Lower leg skin (tissue), 3 donors: ENCODE results near the gene SFI1.

ENCODE experiments used
- CTCF ChIP-seq, 3 donors: fragments of 450-650 bp; IDR thresholded peaks; one replicate each; pipeline ENCODE4 v1.5.1; 2016; ENCODE audit warnings: antibody characterized with exemption in 3 of 3, mild to moderate bottlenecking in 3 of 3, moderate library complexity in 2 of 3
- POLR2A ChIP-seq, 2 donors: fragments of 450-650 bp; IDR thresholded peaks; one replicate each; pipeline ENCODE4 v1.6.1; 2016 to 2017; ENCODE audit warnings: antibody characterized with exemption in 2 of 2, mild to moderate bottlenecking in 1 of 2, moderate library complexity in 1 of 2

DNA sequence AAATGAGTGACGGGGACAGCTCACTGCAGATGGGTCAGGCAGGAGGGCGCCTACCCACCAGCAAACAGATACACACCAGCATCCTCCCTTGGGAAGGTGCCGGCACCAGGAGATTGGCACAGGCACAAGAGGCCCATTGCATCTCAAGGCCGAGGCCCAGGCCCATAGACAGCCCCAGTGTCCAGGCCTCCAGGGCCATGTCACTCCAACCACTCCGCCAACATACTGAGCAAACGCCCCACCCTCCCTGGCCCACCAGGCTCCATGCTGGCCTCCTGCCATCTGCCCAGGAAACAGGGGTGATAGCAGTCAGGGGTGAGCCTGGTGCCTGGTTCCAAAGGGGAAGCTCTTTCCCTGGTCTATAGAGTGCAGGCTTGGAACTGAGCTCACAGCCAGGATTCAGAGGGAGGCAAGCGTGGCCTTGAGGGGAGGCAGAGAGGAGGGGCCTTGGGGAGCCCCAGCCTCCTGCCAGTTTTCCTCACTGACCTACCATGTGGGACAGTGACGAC, 130.9 kb downstream of the SFI1 start:
- no peak for TF ChIP-seq CTCF (IDR thresholded peaks at IDR 0.05)
- no peak for TF ChIP-seq POLR2A (IDR thresholded peaks at IDR 0.05)
